ENCODE measurements around the gene DPEP1.
"Not testable (repeated sequence)": the region's sequence is repeated elsewhere in the genome, so short reads cannot be mapped to it uniquely, and the experiment has no call there.

The DPEP1 gene

DNA sequence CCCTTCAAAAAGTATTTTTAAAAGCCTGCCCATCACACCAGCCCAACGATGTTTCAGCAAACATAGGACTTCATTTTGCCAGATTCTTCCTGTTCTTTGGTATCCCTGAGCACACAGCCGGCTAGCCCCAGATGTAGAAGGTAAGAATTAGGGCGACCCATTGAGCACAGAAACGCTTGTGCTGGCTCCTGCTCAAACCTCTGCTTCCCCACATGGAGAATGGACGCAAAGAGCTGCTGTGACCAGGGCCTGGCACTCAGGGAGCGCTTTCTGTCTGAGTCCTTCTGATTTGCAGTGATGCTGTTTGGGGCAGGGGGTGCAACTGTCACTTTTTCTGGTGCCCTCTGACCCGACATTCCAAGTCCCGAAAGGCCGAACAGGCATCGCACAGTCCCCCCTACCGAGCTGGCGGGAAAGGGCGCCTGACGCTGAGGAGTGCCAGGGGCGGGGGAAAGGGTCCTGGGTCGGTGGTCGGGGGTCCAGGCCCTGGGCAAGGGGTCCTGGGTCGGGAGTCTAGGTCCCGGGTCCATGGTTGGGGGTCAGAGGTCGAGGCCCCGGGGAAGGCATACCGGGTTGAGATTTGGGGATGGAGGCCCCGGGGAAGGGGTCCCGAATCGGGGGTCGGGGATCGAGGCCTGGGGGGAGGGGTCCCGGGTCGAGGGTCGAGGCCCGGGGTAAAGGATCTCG lies 43.1 kb downstream of the DPEP1 start:
- no peak for DNase-seq

DNA sequence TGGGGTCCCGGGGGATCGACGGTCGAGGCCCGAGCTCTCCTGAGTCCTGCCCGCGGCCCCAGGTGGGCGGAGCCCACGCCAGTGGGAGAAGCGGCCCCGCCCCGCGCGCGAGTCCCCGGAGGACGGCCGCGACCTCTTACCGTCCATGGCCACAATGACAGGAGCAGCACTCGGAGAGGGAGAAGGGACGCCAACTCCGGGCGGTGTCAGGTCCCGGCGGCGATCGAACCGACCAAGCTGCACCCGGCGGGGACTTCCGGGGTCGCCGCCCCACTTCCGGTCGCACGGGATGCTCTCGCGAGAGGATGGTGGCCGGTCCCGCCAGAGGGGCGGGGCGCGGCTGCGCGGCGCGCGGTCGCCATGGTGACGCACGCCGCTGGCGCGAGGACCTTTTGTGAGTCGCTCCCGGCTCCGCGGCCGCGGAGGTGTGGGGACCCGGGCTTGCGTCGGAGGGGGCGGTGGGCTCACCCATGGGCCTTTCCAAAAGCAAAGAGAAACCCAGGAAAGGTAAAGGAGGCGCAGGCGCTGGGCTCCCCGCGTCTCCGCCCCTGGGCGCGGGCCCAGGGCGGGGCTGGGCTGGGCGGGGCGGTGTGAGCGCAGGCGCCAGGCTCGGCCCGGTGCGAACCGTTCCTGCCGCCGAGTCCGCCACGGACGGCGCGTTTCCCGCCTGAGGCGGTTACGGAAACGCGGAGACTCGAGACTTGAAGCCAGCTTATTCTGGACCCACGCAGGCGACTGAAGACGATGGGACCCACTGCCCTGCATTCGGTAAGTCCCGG lies 44.2 kb downstream of the DPEP1 start, which contains the start of the genes CHMP1A and SPATA33:
TSS of gene CHMP1A (minus strand) at position 267 of the 779 bp plus-strand sequence. CDS start at position 147, 120 bp downstream.
TSS of gene SPATA33 (plus strand) at position 395 of the 779 bp plus-strand sequence. CDS start at position 471, 76 bp downstream.
- DNase-seq: peak; percentile 78

DNA sequence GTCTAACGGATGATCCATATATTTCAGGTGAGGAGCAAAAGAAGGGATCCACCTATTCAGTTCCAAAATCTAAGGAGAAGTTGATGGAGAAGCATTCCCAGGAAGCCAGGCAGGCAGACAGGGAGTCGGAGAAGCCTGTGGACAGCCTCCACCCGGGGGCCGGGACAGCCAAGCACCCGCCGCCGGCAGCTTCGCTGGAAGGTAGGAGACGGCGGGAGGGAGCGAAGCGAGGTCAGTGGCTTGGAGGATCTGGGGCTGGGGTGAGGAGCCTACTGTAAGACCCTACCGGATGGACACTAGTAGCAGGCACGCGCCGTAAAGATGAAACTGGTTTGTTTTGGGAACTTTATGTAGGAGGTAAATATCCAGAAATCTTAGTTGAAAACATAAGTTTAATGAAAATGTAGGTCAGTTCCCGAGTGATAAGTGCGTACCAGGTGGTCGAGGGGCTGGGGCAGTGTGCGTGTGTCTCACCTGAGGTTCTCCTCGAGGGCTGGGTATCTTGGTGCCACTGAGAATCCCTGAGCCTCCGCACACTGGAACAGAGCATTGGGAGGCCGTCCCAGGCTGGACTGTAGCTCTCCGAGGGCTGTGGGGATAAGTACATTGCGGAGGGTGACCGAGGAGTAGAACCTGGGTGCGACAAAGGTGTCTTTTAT lies 44.9 kb downstream of the DPEP1 start:
- no peak for DNase-seq

DNA sequence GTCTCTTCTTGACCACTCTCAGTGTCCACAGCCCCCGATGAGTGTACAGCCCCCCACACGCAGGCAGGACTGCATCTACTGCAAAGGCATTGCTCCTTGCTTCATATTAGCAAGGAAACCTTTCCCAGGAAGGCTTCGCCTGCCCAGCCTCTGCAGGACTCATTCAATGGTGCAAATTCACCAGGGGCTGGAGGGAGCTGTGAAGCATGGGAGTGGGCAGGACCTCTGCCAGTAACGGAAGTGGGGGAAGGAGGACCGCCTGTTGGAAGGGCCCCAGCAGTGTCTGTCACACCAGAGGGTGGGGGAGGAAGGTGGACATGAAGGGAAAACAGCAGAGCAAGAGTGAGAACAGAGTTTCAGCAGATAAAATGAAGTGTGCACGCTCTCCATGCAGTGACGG lies 46.7 kb downstream of the DPEP1 start:
- DNase-seq: no peak

DNA sequence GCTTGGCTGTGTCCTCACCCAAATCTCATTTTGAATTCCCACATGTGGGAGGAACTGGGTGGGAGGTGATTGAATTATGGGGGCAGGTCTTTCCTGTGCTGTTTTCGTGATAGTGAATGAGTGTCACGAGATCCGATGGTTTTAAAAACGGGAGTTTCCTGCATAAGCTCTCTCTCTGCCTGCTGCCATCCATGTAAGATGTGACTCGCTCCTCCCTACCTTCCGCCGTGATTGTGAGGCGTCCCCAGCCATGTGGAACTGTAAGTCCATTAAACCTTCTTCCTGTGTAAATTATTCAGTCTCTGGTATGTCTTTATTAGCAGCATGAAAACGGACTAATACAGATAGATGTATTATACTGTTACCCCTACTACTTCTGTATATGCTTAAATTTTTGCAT lies 47.8 kb downstream of the DPEP1 start:
- DNase-seq: no peak

DNA sequence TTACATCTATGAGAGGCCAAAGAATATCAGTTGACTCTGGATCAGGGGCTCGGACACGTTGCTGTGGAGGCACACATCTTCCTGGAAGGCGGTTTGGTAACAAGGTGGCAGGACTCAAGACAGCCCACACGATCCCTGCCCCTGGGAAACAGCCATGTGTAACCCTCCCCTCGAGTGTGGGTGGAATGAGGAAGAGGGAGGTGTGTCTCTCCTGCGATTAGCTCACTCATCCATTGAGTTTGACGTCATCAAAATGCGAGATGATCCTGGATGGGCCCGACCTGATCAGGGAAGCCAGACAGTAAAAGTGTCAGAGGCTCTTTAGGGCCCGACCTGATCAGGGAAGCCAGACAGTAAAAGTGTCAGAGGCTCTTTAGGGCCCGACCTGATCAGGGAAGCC lies 50.8 kb downstream of the DPEP1 start:
- DNase-seq: not testable (repeated sequence)

DNA sequence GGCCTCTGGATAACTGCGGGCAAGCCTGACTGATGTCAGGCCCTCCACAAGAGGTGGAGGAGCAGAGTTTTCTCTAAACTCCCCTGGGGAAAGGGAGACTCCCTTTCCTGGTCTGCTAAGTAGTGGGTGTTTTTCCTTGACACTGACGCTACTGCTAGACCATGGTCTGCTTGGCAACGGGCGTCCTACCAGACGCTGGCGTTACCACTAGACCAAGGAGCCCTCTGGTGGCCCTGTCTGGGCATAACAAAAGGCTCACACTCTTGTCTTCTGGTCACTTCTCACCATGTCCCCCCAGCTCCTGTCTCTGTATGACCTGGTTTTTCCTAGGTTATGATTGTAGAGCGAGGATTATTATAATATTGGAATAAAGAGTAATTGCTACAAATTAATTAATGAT lies 53.6 kb downstream of the DPEP1 start:
- not testable (repeated sequence) for DNase-seq

DNA sequence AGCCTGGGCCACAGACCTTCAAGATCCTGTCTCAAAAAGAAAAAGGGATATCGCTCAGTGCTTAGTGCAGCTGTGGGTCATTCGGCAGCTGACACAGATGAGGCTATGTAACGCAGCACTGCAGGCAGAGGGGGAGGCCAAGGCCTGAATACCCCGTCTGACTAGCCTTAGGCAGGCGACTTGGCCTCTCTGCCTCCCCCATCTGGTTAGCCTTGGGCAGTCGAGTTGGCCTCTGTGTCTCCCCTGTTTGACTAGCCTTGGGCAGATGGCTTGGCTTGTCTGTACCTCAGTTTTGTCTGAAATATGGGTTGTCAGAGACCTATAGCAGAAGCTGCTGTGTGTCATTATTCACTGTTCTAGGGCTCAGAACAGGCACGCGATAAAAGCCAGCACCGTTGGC lies 54.2 kb downstream of the DPEP1 start:
- DNase-seq: no peak

DNA sequence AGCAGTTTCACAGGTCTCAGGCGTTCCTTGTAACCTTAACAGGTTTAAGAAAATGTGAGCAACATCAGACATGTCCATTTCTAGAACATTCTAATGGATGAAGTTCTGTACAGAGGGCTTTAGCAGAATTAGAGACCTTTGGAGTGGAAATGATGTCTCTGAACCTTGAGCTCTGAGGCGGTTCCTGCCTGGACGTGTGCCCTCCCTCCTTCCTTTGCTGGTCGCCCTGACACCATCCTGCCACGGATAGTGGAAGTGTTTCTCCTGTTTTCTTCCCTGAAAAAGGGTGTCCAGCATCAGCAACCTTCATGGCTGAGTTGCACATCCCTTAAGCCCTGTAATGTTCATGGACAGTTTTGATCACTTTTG lies 55.3 kb downstream of the DPEP1 start:
- DNase-seq: no peak

DNA sequence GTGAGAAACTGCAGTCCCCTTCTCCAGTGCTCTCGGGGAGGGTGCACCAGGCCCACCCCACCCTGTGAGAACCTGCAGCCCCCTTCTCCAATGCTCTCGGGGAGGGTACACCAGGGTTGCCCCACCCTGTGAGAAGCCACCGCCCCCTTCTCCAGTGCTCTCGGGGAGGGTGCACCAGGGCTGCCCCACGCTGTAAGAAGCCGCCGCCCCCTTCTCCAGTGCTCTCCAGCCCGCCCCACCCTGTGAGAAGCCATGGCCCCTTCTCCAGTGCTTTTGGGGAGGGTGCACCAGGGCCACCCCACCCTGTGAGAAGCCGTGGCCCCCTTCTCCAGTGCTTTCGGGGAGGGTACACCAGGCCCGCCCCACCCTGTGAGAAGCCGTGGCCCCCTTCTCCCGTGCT lies 56.3 kb downstream of the DPEP1 start:
- DNase-seq: no peak

DNA sequence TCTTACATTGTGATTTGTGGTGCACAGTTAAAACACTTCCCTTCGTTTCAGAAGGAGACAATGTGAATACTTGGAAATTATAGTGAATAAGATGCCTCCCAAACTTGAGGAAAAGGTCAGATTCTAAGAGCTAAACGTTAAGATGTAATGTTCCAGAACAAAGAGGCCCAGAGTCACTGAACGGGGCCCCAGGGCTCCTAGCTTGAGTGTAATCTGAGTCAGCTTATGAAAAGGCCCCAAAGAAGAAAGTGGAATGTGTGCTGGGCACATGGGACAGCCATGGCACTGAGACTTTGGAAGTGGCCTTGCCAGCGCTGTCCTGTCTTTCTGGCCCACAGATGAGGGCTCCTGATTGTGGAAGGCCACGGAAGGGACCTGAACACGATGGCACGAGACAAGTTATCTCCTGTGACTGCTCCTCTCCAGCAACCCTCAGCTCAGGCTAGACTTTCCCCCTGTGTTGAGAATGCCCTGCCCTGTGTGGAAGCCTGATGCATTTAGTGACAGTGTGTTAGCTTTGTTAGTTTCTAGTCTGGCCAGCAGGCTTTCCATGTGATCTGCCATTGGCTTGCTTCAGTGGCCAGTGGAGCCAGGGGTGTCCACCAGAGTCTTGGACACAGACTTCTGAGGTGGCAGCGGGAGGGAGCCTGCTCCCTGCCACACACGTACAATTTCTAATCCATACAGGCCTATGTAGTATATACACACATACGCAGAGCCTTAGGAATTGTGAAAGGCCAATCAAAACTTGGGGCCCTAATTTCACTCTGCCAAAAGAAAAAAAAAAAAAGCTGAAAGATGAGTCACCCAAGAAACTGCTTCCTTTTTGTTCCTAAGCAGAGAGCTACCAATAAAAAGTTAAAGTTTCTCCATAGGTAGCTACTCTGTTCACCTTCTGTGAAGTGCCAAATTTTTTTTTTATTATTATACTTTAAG lies 57.3 kb downstream of the DPEP1 start:
- DNase-seq: no peak

DNA sequence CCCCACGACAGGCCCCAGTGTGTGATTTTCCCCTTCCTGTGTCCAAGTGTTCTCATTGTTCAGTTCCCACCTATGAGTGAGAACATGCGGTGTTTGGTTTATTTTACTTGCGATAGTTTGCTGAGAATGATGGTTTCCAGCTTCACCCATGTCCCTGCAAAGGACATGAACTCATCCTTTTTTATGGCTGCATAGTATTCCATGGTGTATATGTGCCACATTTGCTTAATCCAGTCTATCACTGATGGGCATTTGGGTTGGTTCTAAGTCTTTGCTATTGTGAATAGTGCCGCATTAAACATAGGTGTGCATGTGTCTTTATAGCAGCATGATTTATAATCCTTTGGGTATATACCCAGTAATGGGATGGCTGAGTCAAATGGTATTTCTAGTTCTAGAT lies 58.1 kb downstream of the DPEP1 start:
- not testable (repeated sequence) for DNase-seq

DNA sequence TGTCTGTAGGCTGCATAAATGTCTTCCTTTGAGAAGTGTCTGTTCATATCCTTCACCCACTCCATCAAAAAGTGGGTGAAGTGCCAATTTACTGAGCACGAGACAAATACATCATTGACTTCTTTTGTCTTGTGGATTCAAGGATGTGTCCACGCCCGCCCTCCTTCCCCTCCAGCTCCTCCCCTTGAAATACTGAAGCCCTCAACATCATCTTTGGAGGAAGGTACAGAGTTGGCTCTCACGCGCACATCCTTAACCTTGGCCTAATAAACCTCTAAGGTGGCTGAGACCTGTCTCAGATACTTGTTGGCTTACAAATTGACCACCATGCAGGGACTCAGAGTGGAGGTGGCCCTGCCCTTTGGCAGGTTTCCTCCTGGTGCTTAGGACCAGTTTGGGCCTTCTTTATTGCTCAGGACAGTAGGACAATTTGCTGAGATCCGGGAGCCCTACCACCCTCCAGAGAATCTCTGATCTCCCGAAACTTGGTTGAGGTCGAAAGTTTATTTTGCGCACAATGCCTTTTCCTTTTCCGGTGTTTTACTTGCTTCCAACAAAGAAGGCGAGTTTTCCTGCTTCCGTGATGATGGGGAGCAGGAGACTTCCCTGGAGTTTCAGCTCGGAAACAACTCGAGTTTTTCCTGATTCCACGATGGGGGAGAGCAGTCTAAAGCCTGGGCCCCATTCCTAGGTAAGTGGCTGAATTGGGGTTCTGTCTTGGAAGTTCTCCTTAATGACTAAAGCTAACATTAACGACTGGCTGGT lies 58.9 kb downstream of the DPEP1 start:
- no peak for DNase-seq

DNA sequence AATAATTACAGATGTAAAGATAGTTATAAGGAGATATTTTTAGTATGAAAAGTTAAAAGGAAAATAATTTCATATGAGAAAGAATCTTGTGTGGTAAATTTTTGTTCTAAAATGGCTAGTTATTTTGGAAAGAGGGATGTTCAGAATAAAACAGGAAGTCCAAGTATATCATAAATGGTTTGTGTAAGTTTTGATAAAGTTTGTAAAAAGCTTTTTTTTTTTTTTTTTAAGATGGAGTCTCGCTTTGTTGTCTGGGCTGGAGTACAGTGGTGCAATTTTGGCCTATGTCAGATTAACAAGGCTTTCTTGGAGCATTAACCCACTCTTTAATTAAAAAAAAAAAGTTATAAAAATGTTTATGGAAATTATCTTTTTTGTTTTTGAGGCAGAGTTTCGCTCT lies 64.8 kb downstream of the DPEP1 start:
- DNase-seq: no peak

DNA sequence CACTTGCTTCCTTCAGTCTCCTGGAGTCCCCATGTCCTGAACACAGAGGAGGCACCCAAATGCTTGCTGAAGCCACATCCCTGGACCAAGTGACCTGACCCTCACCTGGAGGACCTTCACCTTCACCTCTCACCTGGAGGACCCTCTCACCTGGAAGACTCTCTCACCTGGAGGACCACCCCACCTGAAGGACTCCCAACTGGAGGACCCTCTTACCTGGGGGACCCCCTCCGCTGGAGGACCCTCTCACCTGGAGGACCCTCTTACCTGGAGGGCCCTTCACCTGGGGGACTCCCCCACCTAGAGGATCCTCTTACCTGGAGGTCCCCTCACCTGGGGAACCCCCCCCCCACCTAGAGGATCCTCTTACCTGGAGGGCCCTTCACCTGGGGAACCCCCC lies 72.5 kb downstream of the DPEP1 start:
- no peak for DNase-seq

DNA sequence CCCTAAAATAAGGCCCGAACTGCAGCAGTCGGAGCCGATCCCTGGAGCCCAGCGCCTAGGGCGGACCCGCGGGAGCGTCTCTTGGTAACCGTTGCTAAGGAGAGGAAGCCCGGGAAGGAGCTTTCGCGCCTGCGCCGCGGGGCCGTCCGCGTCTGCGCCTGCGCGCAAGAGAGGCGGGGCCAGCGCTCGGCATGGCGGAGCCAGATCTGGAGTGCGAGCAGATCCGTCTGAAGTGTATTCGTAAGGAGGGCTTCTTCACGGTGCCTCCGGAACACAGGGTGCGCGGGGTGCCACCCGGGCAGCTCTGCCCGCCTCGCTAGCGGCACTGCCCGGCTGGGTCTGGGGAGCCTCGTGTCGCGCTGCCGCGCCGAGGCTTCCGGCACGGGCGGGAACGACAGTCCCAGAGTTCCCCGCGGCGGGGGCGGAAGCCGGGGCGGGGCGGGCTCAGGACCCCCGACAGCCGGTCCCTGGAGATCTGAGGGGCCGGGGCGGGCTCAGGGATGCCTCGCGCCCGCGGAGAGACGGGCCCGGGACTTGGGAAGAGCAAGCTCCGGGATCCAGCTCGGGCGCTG lies 73.2 kb downstream of the DPEP1 start, which contains the start of gene CDK10:
TSS of gene CDK10 (plus strand) at position 170 of the 572 bp plus-strand sequence. CDS start at position 192, 22 bp downstream.
- DNase-seq: peak; percentile 79

DNA sequence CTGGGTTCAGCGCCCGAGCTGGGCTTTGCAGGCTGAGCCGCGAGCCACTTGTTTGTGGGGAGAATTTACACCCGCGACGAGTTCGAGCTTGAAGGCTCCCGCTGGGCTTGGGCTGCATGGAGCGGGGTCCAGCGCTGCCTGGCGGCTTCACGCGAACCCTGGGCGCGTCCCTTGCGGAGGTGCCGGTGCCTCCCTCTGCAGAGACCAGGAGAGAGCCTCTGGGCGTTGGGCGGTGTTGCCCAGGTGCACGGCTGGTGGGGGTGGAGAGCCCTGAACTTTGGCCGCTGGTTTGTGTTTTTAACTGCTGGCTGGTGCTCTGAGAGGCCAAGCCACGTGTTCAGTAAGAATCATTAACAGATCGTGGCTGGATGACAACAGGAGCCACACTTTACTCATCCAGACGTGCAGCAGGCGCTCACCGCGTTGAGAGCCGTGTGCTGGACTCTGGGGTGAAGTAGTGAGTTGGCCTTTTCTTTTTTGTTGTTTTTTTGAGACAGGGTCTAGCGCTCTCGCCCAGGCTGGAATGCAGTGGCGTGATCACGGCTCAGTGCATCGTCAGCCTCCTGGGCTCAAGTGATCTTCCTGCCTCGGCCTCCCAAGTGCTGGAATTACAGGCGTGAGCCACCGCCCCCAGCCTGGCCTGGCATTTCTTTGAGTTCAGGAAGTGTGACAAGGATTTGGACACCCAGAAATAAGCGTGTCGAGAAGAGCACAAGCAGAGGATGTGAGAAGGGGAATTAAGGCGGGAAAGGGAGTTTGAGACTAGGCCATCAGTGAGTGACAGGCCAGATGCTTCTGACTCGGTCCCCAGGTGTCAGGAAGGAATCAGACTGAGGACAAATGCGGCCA lies 73.9 kb downstream of the DPEP1 start:
- DNase-seq: no peak
